ENCODE results near the gene TRPM8. TPM values are rescaled to one million over a fixed set of nuclear protein-coding genes. Genes with fewer than 3 reads are reported as not detected.
"Not testable (repeated sequence)": the region's sequence is repeated elsewhere in the genome, so short reads cannot be mapped to it uniquely, and the experiment has no call there.

The TRPM8 gene
- not detected for total RNA-seq

- no peaks in the 10 kb centered on the region for H3K4me1 ChIP-seq
- DNase-seq (ENCODE audit: low spot score), result no peak
- TF ChIP-seq CTCF (IDR thresholded peaks at IDR 0.05), result no peak
- H3K27ac ChIP-seq, result no peak within 1 kb of the TSS
- no peaks in the 10 kb centered on the region for H3K9me3 ChIP-seq
- H3K4me3 ChIP-seq, result no peak within 1 kb of the TSS
- no peaks in the 10 kb centered on the region for H3K27me3 ChIP-seq
- H3K36me3 ChIP-seq, result no peaks in the 10 kb centered on the region
Measured at GRCh38 chr2:233917116-233917515, at the start of gene TRPM8. TSS of gene TRPM8 (plus strand) at chr2:233917373. CDS start at chr2:233926538, 9,165 bp downstream.

GRCh38 chr2:233867993-233868532 is 49.1 kb upstream of the TRPM8 start, which contains the start of gene MSL3B:
TSS of gene MSL3B (minus strand) at chr2:233868386.
- no peak for DNase-seq (ENCODE audit: low spot score)
- Histone ChIP-seq H3K4me1 (no peaks in the 10 kb centered on the region), H3K4me3 (peak within 1 kb of the TSS; percentile 38 to 43), H3K36me3 (no peaks in the 10 kb centered on the region), H3K9me3 (peaks cover 0 to 18% of the 10 kb centered on the region in 2 donors), H3K27me3 (no peaks in the 10 kb centered on the region), H3K27ac (peak within 1 kb of the TSS in 1 of 2 donors; percentile 27)
- no peak for TF ChIP-seq CTCF (IDR thresholded peaks at IDR 0.05)

- peaks cover 0 to 18% of the 10 kb centered on the region in 2 donors for H3K9me3 ChIP-seq
- H3K36me3 ChIP-seq, result no peaks in the 10 kb centered on the region
- no peak for TF ChIP-seq CTCF (IDR thresholded peaks at IDR 0.05)
- DNase-seq (ENCODE audit: low spot score), result no peak
- H3K4me3 ChIP-seq, result no peak overlapping the region
- H3K27me3 ChIP-seq, result no peaks in the 10 kb centered on the region
- no peaks in the 10 kb centered on the region for H3K4me1 ChIP-seq
- H3K27ac ChIP-seq, result no peak overlapping the region
Measured at GRCh38 chr2:233871432-233871831, 45.7 kb upstream of the TRPM8 start.

GRCh38 chr2:233872125-233872524 is 45.0 kb upstream of the TRPM8 start:
- not testable (repeated sequence) for H3K27ac ChIP-seq; H3K27me3 ChIP-seq; H3K36me3 ChIP-seq; DNase-seq (ENCODE audit: low spot score); H3K4me3 ChIP-seq; H3K4me1 ChIP-seq
- peaks cover 0 to 24% of the 10 kb centered on the region in 2 donors for H3K9me3 ChIP-seq

- no peak for TF ChIP-seq CTCF (IDR thresholded peaks at IDR 0.05)
Measured at GRCh38 chr2:233882353-233882752, 34.8 kb upstream of the TRPM8 start.

GRCh38 chr2:233892793-233893192 is 24.4 kb upstream of the TRPM8 start:
- Histone ChIP-seq H3K4me1 (no peaks in the 10 kb centered on the region), H3K27me3 (no peaks in the 10 kb centered on the region), H3K27ac (no peak overlapping the region), H3K9me3 (no peaks in the 10 kb centered on the region), H3K36me3 (no peaks in the 10 kb centered on the region), H3K4me3 (no peak overlapping the region)
- TF ChIP-seq CTCF (IDR thresholded peaks at IDR 0.05), result no peak
- no peak for DNase-seq (ENCODE audit: low spot score)

More at GRCh38 chr2:233882353-233882752, 34.8 kb upstream of the TRPM8 start:
- Histone ChIP-seq H3K4me3 (no peak overlapping the region), H3K9me3 (peaks cover 0 to 37% of the 10 kb centered on the region in 2 donors), H3K4me1 (no peaks in the 10 kb centered on the region), H3K27ac (no peak overlapping the region), H3K27me3 (no peaks in the 10 kb centered on the region), H3K36me3 (no peaks in the 10 kb centered on the region)
- DNase-seq (ENCODE audit: low spot score), result no peak

- not testable (repeated sequence) for H3K27me3 ChIP-seq; H3K36me3 ChIP-seq; DNase-seq (ENCODE audit: low spot score); H3K9me3 ChIP-seq; H3K4me1 ChIP-seq; H3K4me3 ChIP-seq; H3K27ac ChIP-seq
Measured at GRCh38 chr2:233896253-233896652, 20.9 kb upstream of the TRPM8 start.

Data from right atrium auricular region (tissue), 2 donors.